GM12892 (cell line): ENCODE measurements around the gene PIEZO1.

Experiments used
- POLR2A ChIP-seq: IDR thresholded peaks from 2 replicates; pipeline ENCODE4 v1.6.1; 2011; ENCODE audit warnings: low read depth, low read length, control low read depth
- TAF1 ChIP-seq: IDR thresholded peaks from 2 replicates; pipeline ENCODE4 v1.6.1; 2011; ENCODE audit warnings: low read depth, mild to moderate bottlenecking, control low read depth, low read length, borderline replicate concordance

- TF ChIP-seq POLR2A (no peak), TAF1 (no peak)
Observed at GRCh38 chr16:88814144-88814502, 29.1 kb upstream of the PIEZO1 start.
